ENCODE data around the gene KCNK3. TPM values are rescaled to one million over a fixed set of nuclear protein-coding genes. Genes with fewer than 3 reads are reported as not detected.

KCNK3 gene
- total RNA-seq, 1 donor from 2014 or later = 9.1 TPM

GRCh38 chr2:26712486-26713465 is 20.3 kb downstream of the KCNK3 start:
- no peak for DNase-seq (ENCODE audit: low spot score)

- no peak for DNase-seq (ENCODE audit: low spot score)
Measured at GRCh38 chr2:26715528-26716270, 23.2 kb downstream of the KCNK3 start.

GRCh38 chr2:26716340-26716739 is 23.8 kb downstream of the KCNK3 start:
- no peak for DNase-seq (ENCODE audit: low spot score)

GRCh38 chr2:26716769-26717168 is 24.2 kb downstream of the KCNK3 start:
- DNase-seq (ENCODE audit: low spot score) = no peak

- no peak for DNase-seq (ENCODE audit: low spot score)
Measured at GRCh38 chr2:26717362-26717761, 24.8 kb downstream of the KCNK3 start.

- no peak for DNase-seq (ENCODE audit: low spot score)
Measured at GRCh38 chr2:26718949-26719686, 26.6 kb downstream of the KCNK3 start.

- DNase-seq (ENCODE audit: low spot score) = peak; percentile 81
Measured at GRCh38 chr2:26720322-26721114, 28.0 kb downstream of the KCNK3 start.

- peak; percentile 62 for DNase-seq (ENCODE audit: low spot score)
Measured at GRCh38 chr2:26721115-26722032, 28.9 kb downstream of the KCNK3 start.

GRCh38 chr2:26722328-26722727 is 29.8 kb downstream of the KCNK3 start:
- no peak for DNase-seq (ENCODE audit: low spot score)

- no peak for DNase-seq (ENCODE audit: low spot score)
Measured at GRCh38 chr2:26722911-26723310, 30.4 kb downstream of the KCNK3 start.

- no peak for DNase-seq (ENCODE audit: low spot score)
Measured at GRCh38 chr2:26723475-26723874, 31.0 kb downstream of the KCNK3 start.

GRCh38 chr2:26723991-26724750 is 31.6 kb downstream of the KCNK3 start:
- DNase-seq (ENCODE audit: low spot score) = no peak

GRCh38 chr2:26724784-26725520 is 32.4 kb downstream of the KCNK3 start:
- no peak for DNase-seq (ENCODE audit: low spot score)

GRCh38 chr2:26725521-26725820 is 32.9 kb downstream of the KCNK3 start:
- no peak for DNase-seq (ENCODE audit: low spot score)

- no peak for DNase-seq (ENCODE audit: low spot score)
Measured at GRCh38 chr2:26726228-26726627, 33.7 kb downstream of the KCNK3 start.

- DNase-seq (ENCODE audit: low spot score) = no peak
Measured at GRCh38 chr2:26727641-26728561, 35.4 kb downstream of the KCNK3 start.

GRCh38 chr2:26729311-26729710 is 36.8 kb downstream of the KCNK3 start:
- no peak for DNase-seq (ENCODE audit: low spot score)

Measured in mucosa of gallbladder (tissue), 1 donor.